PC-3 (cell line): ENCODE measurements around the gene TMEM208.

Source experiments
- EZH2 ChIP-seq: fragments of 300-600 bp; sonication (generic); IDR thresholded peaks from one replicate; pipeline ENCODE4 v1.6.1; 2017; ENCODE audit warnings: antibody characterized with exemption, mild to moderate bottlenecking, low read length; ENCODE audit not compliant: unreplicated experiment
- TF ChIP-seq, protein P1 (sequence below): fragments of 300-600 bp; sonication (generic); conservative IDR thresholded peaks from 2 replicates; pipeline ENCODE4 v1.5.1; 2017; ENCODE audit warnings: antibody characterized with exemption, low read depth, mild to moderate bottlenecking, low read length

DNA sequence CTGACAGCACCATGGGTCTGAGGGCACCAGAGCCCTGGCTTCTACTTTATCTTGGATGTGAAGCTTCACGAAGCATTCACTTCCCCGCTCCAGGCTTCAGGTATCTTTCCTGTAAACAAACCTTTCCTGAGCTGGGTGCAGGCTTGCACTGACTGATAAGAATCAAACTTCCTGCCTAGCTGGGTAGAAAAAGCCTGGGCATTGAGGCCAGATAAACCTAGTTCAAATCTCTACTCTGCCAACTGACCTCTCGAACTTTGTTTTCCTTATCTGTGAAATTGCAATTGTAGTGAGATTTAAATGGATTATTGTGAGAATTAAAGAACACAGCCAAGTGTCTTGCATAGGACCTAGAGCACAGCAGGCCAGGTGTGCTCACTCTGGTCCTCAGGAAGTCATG lies 2.9 kb upstream of the TMEM208 start:
- TF ChIP-seq, protein P1, sequence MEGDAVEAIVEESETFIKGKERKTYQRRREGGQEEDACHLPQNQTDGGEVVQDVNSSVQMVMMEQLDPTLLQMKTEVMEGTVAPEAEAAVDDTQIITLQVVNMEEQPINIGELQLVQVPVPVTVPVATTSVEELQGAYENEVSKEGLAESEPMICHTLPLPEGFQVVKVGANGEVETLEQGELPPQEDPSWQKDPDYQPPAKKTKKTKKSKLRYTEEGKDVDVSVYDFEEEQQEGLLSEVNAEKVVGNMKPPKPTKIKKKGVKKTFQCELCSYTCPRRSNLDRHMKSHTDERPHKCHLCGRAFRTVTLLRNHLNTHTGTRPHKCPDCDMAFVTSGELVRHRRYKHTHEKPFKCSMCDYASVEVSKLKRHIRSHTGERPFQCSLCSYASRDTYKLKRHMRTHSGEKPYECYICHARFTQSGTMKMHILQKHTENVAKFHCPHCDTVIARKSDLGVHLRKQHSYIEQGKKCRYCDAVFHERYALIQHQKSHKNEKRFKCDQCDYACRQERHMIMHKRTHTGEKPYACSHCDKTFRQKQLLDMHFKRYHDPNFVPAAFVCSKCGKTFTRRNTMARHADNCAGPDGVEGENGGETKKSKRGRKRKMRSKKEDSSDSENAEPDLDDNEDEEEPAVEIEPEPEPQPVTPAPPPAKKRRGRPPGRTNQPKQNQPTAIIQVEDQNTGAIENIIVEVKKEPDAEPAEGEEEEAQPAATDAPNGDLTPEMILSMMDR = no peak
- no peak for TF ChIP-seq EZH2
